ENCODE results near the gene MYF6. TPM values are rescaled to one million over a fixed set of nuclear protein-coding genes. Genes with fewer than 3 reads are reported as not detected.

Gene MYF6
- total and polyA plus RNA-seq, 9 of the 15 experiments (the other 6 are each of a cell fraction or from before 2014, with no cell fraction given): not detected

DNA sequence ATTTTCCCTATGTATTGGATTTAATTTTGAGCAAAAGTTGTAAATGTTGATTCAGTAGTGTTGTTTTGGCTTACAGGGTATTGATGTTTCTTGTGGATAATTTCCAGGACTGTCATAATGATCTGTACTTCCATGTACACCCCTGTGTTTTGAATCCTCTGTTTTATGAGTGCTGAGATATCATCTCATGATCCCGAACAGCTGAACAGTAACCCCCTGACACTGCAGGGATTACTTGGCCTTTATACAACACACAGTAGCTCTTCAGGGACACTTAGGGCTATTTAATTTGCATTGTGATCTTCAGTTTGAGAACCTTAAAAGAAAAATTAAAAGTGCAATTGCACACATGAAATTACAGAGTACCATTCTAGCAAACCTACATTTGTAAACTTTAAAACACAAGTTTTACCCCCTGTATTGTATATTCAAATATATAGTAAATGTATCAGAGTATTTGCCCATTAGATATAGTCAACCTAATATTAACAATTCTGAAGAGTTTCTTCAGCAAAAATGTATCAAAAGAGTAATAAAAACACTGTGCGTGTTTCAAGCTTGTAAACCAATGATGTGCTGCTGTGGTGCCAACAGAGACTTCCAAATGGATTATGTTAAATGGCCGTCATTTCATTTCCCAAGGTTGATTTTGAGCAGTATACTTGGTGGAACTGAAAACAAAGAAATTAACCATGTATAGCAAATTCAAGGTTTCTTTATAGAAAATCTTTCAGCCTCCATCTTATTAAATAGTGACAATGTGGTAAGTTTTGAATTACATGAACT is 27.9 kb upstream of the MYF6 start (continued):
- TF ChIP-seq, protein P1, sequence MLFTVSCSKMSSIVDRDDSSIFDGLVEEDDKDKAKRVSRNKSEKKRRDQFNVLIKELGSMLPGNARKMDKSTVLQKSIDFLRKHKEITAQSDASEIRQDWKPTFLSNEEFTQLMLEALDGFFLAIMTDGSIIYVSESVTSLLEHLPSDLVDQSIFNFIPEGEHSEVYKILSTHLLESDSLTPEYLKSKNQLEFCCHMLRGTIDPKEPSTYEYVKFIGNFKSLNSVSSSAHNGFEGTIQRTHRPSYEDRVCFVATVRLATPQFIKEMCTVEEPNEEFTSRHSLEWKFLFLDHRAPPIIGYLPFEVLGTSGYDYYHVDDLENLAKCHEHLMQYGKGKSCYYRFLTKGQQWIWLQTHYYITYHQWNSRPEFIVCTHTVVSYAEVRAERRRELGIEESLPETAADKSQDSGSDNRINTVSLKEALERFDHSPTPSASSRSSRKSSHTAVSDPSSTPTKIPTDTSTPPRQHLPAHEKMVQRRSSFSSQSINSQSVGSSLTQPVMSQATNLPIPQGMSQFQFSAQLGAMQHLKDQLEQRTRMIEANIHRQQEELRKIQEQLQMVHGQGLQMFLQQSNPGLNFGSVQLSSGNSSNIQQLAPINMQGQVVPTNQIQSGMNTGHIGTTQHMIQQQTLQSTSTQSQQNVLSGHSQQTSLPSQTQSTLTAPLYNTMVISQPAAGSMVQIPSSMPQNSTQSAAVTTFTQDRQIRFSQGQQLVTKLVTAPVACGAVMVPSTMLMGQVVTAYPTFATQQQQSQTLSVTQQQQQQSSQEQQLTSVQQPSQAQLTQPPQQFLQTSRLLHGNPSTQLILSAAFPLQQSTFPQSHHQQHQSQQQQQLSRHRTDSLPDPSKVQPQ (CRISPR knock-in tag; IDR thresholded peaks at IDR 0.05; ENCODE audit: borderline replicate concordance): no peak
- TF ChIP-seq ESRRA (IDR thresholded peaks at IDR 0.05; ENCODE audit: borderline replicate concordance, low read depth) (no peak), NCOA2 (IDR thresholded peaks at IDR 0.05; ENCODE audit: partially characterized antibody in 2 of 2) (no peak), ZKSCAN1 (IDR thresholded peaks at IDR 0.05; ENCODE audit: low read depth, low read length) (no peak), POLR2B (IDR thresholded peaks at IDR 0.05; ENCODE audit: low read depth, partially characterized antibody) (no peak), RAD51 (IDR thresholded peaks at IDR 0.05; ENCODE audit: borderline replicate concordance, low read depth) (no peak), TGIF2 (CRISPR knock-in tag; IDR thresholded peaks at IDR 0.05) (no peak), RNF2 (IDR thresholded peaks at IDR 0.05) (no peak), BCOR (IDR thresholded peaks at IDR 0.05) (no peak), ZNF444 (CRISPR knock-in tag; IDR thresholded peaks at IDR 0.05) (no peak), TCF3 (CRISPR knock-in tag; IDR thresholded peaks at IDR 0.05) (no peak), ZNF282 (CRISPR knock-in tag; IDR thresholded peaks at IDR 0.05) (no peak), POLR3A (IDR thresholded peaks at IDR 0.05; ENCODE audit: borderline replicate concordance, extremely low read depth, insufficient read depth, insufficient read length) (no peak)
- TF ChIP-seq, protein P2, sequence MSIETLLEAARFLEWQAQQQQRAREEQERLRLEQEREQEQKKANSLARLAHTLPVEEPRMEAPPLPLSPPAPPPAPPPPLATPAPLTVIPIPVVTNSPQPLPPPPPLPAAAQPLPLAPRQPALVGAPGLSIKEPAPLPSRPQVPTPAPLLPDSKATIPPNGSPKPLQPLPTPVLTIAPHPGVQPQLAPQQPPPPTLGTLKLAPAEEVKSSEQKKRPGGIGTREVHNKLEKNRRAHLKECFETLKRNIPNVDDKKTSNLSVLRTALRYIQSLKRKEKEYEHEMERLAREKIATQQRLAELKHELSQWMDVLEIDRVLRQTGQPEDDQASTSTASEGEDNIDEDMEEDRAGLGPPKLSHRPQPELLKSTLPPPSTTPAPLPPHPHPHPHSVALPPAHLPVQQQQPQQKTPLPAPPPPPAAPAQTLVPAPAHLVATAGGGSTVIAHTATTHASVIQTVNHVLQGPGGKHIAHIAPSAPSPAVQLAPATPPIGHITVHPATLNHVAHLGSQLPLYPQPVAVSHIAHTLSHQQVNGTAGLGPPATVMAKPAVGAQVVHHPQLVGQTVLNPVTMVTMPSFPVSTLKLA (conservative IDR thresholded peaks at IDR 0.05): no peak
- TF ChIP-seq, protein P3, sequence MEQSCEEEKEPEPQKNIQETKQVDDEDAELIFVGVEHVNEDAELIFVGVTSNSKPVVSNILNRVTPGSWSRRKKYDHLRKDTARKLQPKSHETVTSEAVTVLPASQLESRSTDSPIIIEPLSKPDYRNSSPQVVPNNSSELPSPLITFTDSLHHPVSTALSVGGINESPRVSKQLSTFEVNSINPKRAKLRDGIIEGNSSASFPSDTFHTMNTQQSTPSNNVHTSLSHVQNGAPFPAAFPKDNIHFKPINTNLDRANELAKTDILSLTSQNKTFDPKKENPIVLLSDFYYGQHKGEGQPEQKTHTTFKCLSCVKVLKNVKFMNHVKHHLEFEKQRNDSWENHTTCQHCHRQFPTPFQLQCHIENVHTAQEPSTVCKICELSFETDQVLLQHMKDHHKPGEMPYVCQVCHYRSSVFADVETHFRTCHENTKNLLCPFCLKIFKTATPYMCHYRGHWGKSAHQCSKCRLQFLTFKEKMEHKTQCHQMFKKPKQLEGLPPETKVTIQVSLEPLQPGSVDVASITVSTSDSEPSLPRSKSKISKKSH (CRISPR knock-in tag; IDR thresholded peaks at IDR 0.05): no peak
